Activated T-helper 1 cell treated with Interleukin-2 at 50 U/mL for 16 hours (primary cell): ENCODE results near the gene C17orf100.

Source experiments
- DNase-seq: peaks from one replicate; pipeline ENCODE4 v3.0.0-alpha.2; 2020; ENCODE audit warnings: low read depth

The C17orf100 gene

GRCh38 chr17:6695051-6695450 is 43.5 kb downstream of the C17orf100 start:
- no peak for DNase-seq

- no peak for DNase-seq
Observed at GRCh38 chr17:6695565-6695964, 44.0 kb downstream of the C17orf100 start.

GRCh38 chr17:6696906-6697305 is 45.3 kb downstream of the C17orf100 start:
- DNase-seq, result no peak

- no peak for DNase-seq
Observed at GRCh38 chr17:6698004-6698403, 46.4 kb downstream of the C17orf100 start.

GRCh38 chr17:6699997-6700947 is 48.7 kb downstream of the C17orf100 start:
- DNase-seq, result no peak

- no peak for DNase-seq
Observed at GRCh38 chr17:6700948-6701307, 49.4 kb downstream of the C17orf100 start.

- no peak for DNase-seq
Observed at GRCh38 chr17:6701719-6702118, 50.2 kb downstream of the C17orf100 start.

- no peak for DNase-seq
Observed at GRCh38 chr17:6702567-6703215, 51.1 kb downstream of the C17orf100 start.
